Smooth muscle cell (in vitro differentiated cells): Measurements from ENCODE around the gene VRK1. TPM values are rescaled to one million over a fixed set of nuclear protein-coding genes. Genes with fewer than 3 reads are reported as not detected.
A peak's percentile ranks its signal among the peaks of the same experiment; 100 is the strongest.

Experiments
- DNase-seq: peaks from one replicate; lab custom pipeline; 2025; ENCODE audit not compliant: unreplicated experiment; lab: John Stamatoyannopoulos, UW
- H2AFZ ChIP-seq: fragments of 200-600 bp; sonication (generic); 2 replicates; pipeline ENCODE4 v1.6.0; 2016; ENCODE audit warnings: antibody characterized with exemption, low read depth, mild to moderate bottlenecking
- H3F3A ChIP-seq: fragments of 200-600 bp; sonication (generic); 2 replicates; pipeline ENCODE4 v1.6.0; 2017; ENCODE audit warnings: antibody characterized with exemption, low read depth
- H3K27ac ChIP-seq: fragments of 200-600 bp; sonication (generic); 2 replicates; pipeline ENCODE4 v1.5.1; 2016; ENCODE audit warnings: low read depth, mild to moderate bottlenecking
- H3K27me3 ChIP-seq: fragments of 200-600 bp; sonication (generic); 2 replicates; pipeline ENCODE4 v1.6.1; 2016; ENCODE audit warnings: low read depth, mild to moderate bottlenecking
- H3K36me3 ChIP-seq: fragments of 200-600 bp; sonication (generic); 2 replicates; pipeline ENCODE4 v1.5.1; 2016; ENCODE audit warnings: low read depth
- H3K4me1 ChIP-seq: fragments of 200-600 bp; sonication (generic); 2 replicates; pipeline ENCODE4 v1.5.1; 2016; ENCODE audit warnings: low read depth
- H3K4me2 ChIP-seq: fragments of 200-600 bp; sonication (generic); 2 replicates; pipeline ENCODE4 v1.6.0; 2016; ENCODE audit warnings: mild to moderate bottlenecking
- H3K4me3 ChIP-seq: fragments of 200-600 bp; sonication (generic); 2 replicates; pipeline ENCODE4 v1.5.1; 2016; ENCODE audit warnings: mild to moderate bottlenecking
- H3K79me2 ChIP-seq: fragments of 200-600 bp; sonication (generic); 2 replicates; pipeline ENCODE4 v1.6.0; 2016; ENCODE audit warnings: low read depth, mild to moderate bottlenecking
- H3K9ac ChIP-seq: fragments of 200-600 bp; sonication (generic); 2 replicates; pipeline ENCODE4 v1.6.0; 2016; ENCODE audit warnings: low read depth
- H3K9me3 ChIP-seq: fragments of 200-600 bp; sonication (generic); replicated peaks from 2 replicates; pipeline ENCODE4 v1.5.1; 2016; ENCODE audit warnings: low read depth
- H4K20me1 ChIP-seq: fragments of 200-600 bp; sonication (generic); 2 replicates; pipeline ENCODE4 v1.6.0; 2016; ENCODE audit warnings: low read depth
- CTCF ChIP-seq: fragments of 200-600 bp; sonication (generic); IDR thresholded peaks from 2 replicates; pipeline ENCODE4 v1.5.1; 2017; ENCODE audit warnings: borderline replicate concordance, mild to moderate bottlenecking, antibody characterized with exemption; ENCODE audit not compliant: insufficient read depth, poor library complexity, severe bottlenecking
- WGBS: methylation state at CpG from one replicate; pipeline ENCODE4 v1.1.7; 2016; ENCODE audit warnings: low lambda C conversion rate; 5-methylcytosine and 5-hydroxymethylcytosine counted together
- polyA plus RNA-seq: library from polyadenylated mRNA; unstranded; fragments of >200 nt; fragmentation: Nextera tagmentation; extraction: Ambion mirVana; gene quantifications from 2 replicates; pipeline ENCODE4 v1.2.1, GENCODE V29; 2016
- total RNA-seq: library from RNA; depleted of rRNA; stranded (reverse); fragments of >200 nt; gene quantifications from 2 replicates; pipeline ENCODE4 v1.2.3, GENCODE V29; 2014

Gene VRK1
- total and polyA plus RNA-seq, 2 experiments from 2014 or later = 13.7 to 13.9 TPM

DNA sequence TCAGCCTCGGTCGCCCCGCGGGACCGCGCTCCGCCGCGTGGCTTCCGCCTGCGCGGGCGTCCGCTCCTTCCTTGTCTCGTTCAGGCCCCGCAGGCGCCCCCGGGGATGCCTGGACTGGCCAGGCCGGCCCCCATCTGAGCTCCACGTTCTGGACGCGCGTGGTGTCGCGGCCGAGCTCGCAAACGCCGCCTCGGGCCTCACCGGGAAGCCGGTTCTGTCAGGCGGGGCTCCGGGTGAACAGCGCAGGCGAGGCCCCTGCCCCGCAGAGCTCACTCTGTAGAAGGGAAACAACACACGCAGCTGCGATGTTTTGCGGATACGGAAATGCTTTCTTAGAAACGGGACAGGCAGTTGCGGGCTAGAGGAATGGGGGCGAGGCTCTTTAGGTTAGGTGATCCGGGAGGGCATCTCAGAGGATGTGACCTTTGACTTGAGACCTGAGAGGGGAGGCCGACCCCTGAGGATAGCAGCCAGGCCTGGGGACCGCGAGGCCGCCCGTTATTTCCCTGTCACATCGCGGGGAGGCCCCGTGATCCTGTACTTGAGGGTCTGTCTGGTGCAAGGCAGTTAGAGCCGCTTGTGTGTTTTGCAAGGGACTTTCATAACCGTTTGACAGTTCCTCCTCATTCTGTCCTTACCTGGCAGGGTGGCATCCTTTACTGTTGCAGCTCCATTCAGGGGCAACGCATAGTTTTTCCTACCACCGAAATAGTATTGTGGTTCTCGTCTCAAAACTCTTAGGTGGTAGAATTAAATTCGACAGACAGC lies 584 bp downstream of the VRK1 start:
- Histone ChIP-seq H3K27ac (peak overlapping the region; percentile 25), H3K4me3 (peak overlapping the region; percentile 93), H3K4me2 (peak overlapping the region; percentile 99), H4K20me1 (peaks cover 5% of the 10 kb centered on the region), H2AFZ (peak overlapping the region; percentile 94), H3K36me3 (no peaks in the 10 kb centered on the region), H3K9ac (peak overlapping the region; percentile 86), H3K9me3 (no peaks in the 10 kb centered on the region), H3K79me2 (peaks cover 41% of the 10 kb centered on the region), H3F3A (no peaks in the 10 kb centered on the region), H3K27me3 (no peaks in the 10 kb centered on the region), H3K4me1 (peaks cover 11% of the 10 kb centered on the region)
- DNase-seq = no peak
- 2% methylated on average over 56 of the region's 59 CpGs for WGBS
- no peak for TF ChIP-seq CTCF

- Histone ChIP-seq H3K4me3 (no peak overlapping the region), H4K20me1 (peaks cover 5% of the 10 kb centered on the region), H3K9me3 (no peaks in the 10 kb centered on the region), H3K79me2 (peaks cover 48% of the 10 kb centered on the region), H3K4me1 (peaks cover 11% of the 10 kb centered on the region), H3K4me2 (peak overlapping the region; percentile 99), H3K9ac (no peak overlapping the region), H2AFZ (no peak overlapping the region), H3K27me3 (no peaks in the 10 kb centered on the region), H3F3A (no peaks in the 10 kb centered on the region), H3K27ac (no peak overlapping the region), H3K36me3 (no peaks in the 10 kb centered on the region)
- no peak for TF ChIP-seq CTCF
- WGBS = 92% methylated on average over 1 of the region's 1 CpG
- DNase-seq = no peak
Observed at GRCh38 chr14:96798956-96799355, 1.8 kb downstream of the VRK1 start.

- peaks cover 5% of the 10 kb centered on the region for H4K20me1 ChIP-seq
- 89% methylated on average over 7 of the region's 7 CpGs for WGBS
- H3K27ac ChIP-seq = no peak overlapping the region
- H2AFZ ChIP-seq = no peak overlapping the region
- no peak overlapping the region for H3K9ac ChIP-seq
- peaks cover 51% of the 10 kb centered on the region for H3K79me2 ChIP-seq
- no peaks in the 10 kb centered on the region for H3F3A ChIP-seq
- no peak overlapping the region for H3K4me3 ChIP-seq
- DNase-seq = no peak
- no peaks in the 10 kb centered on the region for H3K9me3 ChIP-seq
- TF ChIP-seq CTCF = no peak
- H3K4me2 ChIP-seq = no peak overlapping the region
- H3K27me3 ChIP-seq = no peaks in the 10 kb centered on the region
- H3K4me1 ChIP-seq = peaks cover 11% of the 10 kb centered on the region
- H3K36me3 ChIP-seq = no peaks in the 10 kb centered on the region
Observed at GRCh38 chr14:96799489-96800054, 2.4 kb downstream of the VRK1 start.
